Activated CD8-positive, alpha-beta memory T cell treated with anti-CD3 and anti-CD28 coated beads, Interleukin-2, amount 50 U/mL, for 1 hour (primary cell): Measurements from ENCODE around the gene TMEM91.
"Not testable (repeated sequence)": the region's sequence is repeated elsewhere in the genome, so short reads cannot be mapped to it uniquely, and the experiment has no call there.

ENCODE experiments used
- DNase-seq: peaks from one replicate; pipeline ENCODE4 v3.0.0-alpha.2; 2020; ENCODE audit errors: extremely low read depth

TMEM91 gene

GRCh38 chr19:41377977-41378709 is 1.8 kb downstream of the TMEM91 start:
- DNase-seq, result no peak

DNA sequence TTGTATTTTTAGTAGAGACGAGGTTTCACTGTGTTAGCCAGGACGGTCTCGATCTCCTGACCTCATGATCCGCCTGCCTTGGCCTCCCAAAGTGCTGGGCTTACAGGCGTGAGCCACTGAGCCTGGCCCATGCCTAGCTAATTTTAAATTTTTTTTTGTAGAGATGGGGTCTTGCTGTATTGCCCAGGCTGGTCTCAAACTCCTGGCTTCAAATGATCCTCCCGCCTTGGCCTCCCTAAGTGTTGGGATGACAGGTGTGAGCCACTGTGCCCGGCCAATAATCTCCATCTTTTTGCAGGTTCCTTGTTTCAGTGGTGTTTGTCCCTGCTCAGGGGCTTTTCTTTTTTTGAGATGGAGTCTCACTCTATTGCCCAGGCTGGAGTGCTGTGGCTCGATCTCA is 5.2 kb downstream of the TMEM91 start:
- DNase-seq, result not testable (repeated sequence)

DNA sequence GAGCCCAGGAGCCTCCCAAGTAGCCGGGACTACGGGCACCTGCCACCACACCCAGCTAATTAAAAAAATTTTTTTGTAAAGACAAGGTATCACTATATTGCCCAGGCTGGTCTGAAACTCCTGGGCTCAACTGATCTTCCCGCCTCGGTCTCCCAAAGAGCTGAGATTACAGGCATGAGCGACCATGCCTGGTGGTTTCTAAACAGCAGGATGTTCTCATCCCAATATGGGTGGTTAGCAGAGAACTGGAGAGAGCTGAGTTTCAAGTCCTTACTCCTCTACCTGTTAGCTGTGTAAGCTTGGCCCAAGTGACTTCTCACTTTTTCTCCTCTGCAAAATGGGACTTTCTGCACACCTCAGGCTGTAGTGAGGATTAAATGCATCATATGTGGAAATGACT is 8.0 kb downstream of the TMEM91 start:
- no peak for DNase-seq

- no peak for DNase-seq
Measured at GRCh38 chr19:41386442-41386841, 10.1 kb downstream of the TMEM91 start.

- DNase-seq, result no peak
Measured at GRCh38 chr19:41391618-41392017, 15.3 kb downstream of the TMEM91 start.

GRCh38 chr19:41392775-41393174 is 16.4 kb downstream of the TMEM91 start:
- DNase-seq, result no peak

DNA sequence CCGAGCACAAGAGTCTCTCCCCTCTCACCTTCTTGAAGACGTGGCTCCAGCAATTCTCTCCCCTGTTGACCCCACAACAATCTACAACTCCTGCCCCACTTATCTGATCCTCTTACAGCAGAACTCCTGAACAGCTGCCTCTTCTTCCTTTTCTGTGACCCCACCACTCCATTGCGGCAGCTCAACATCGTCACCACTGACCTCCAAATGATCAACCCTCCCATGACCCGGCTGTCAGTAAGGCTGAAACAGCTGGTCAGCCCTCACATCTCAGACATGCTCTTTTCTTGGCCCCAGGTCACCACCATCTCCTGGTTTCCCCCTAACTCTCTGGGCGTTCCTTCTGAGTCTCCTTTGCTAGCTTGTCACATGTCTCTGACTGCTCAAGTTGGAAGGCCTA is 19.0 kb downstream of the TMEM91 start:
- no peak for DNase-seq

DNA sequence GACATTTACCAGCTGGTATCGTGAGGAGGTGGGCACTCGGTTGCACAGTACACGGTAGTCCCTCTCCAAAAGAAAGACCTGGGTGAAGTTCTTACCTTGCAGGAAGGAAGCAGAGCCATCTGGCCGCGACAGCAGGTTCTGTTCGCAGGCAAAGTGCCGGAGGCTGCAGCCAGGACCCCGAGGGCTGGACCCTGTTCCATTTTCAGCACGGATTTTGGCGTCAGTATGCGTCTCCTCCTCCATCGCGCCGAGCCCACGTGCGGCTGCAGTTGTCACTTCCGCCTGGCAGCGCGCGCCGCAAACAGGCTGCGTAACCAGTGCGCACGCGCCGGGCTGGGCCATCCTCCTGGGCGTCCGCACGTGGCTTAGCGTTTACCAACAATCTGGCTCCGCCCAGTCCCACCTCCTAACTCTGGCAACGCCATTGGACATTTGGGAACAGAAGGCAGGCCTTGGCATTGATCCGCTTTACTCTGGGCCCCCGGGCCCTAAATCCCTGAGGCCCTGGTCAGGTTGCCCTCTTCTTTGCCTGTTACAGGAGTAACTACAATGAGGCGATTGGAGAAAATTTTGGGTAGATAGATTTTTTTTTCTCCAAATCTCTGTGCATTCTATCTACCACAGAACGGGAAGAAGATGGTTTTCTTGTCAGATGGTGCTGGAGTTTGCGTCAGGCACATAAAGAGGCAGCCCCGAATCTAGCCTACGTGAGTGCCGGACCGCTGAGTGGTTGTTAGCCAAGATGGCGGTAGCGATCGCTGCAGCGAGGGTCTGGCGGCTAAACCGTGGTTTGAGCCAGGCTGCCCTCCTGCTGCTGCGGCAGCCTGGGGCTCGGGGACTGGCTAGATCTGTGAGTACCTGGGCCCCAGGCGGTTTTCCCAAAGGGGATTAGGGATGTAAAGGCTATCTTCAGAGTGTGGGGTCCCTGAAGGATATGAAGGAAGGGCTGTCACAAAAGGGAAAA is 21.0 kb downstream of the TMEM91 start, which contains the start of the genes BCKDHA and EXOSC5:
BCKDHA (plus strand) TSS at position 733 of the 964 bp plus-strand sequence; CDS start at position 743, 10 bp downstream.
EXOSC5 (minus strand) TSS at position 274 of the 964 bp plus-strand sequence; CDS start at position 243, 31 bp downstream.
- peak; percentile 99 for DNase-seq

DNA sequence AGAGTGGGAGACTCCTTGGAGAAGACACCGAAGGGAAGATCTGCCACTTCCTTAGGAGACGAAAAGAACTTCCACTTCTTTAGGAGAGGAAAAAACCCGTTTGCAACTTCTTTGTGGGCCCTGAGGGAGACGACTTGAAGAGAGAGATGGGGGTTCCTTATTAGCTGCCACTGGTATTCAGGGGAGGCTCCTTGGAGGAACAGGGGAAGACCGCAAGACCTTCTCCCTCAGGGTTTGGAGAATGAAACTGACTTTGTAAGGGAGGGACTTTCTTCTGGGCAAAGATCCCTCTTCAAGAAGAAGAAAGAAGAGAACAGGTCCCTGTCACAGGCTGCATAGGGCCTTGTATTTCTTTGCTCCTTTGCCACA is 21.7 kb downstream of the TMEM91 start:
- no peak for DNase-seq

- DNase-seq, result no peak
Measured at GRCh38 chr19:41398598-41398997, 22.3 kb downstream of the TMEM91 start.

GRCh38 chr19:41399091-41399490 is 22.8 kb downstream of the TMEM91 start:
- DNase-seq, result no peak

GRCh38 chr19:41399525-41399924 is 23.2 kb downstream of the TMEM91 start:
- no peak for DNase-seq

DNA sequence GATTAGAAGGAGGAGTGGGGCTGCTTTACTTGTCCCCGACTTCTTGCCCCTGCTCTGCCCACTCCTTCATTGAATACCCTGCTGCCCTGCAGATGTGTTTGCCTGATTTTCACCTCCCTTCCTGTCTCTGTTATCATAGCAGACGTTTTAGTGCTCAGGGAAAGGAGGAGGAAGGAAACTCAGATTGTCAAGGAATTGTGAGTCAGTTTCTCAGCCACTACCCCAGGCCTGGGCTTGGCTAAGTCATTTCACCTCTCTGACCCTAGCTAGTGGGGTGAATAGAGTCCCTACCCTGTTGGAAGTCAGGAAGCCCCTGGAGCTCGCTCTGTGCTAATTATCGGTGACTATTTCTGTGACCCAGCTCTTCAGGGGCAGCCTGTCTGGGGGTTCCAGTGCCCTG is 25.1 kb downstream of the TMEM91 start:
- no peak for DNase-seq

- no peak for DNase-seq
Measured at GRCh38 chr19:41402010-41402409, 25.7 kb downstream of the TMEM91 start.

DNA sequence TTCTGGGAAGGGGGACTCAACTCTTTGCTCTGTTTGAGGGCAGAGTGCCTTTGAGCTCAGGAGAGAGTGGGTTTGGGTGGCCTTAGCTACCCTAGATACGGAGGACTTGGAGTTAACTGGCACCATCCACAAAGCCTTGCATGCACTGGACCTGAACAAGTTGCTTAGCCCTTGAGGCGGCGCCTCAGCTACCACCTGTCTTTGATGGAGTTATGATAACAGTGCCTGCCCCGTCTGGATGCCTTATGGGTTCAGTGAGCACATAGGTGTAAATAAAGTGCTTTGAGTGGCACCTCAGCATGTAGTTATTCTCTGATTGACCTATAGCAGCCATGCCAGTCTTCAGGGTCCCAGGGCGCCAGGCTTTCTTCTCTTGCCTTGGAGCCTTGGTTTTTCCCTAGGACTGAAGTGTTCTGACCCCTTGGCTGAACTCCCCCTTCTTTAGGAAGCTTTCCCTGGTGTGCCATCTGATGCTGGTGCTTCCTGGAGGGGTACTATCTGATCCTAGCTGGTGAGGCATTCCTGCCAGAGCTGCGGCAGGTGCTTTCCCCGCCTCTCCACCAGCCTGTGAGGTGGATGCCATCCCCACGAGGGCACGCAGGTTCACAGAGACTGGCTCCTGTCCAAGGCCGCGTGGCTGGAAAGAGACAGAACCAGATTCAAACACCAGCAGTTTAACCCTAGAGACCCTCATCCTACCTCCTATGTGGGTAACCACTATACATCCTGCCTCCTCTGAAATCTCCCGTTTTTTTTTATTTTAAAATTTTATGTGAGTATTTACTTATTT is 27.0 kb downstream of the TMEM91 start:
- no peak for DNase-seq

- DNase-seq, result no peak
Measured at GRCh38 chr19:41405776-41406175, 29.4 kb downstream of the TMEM91 start.

DNA sequence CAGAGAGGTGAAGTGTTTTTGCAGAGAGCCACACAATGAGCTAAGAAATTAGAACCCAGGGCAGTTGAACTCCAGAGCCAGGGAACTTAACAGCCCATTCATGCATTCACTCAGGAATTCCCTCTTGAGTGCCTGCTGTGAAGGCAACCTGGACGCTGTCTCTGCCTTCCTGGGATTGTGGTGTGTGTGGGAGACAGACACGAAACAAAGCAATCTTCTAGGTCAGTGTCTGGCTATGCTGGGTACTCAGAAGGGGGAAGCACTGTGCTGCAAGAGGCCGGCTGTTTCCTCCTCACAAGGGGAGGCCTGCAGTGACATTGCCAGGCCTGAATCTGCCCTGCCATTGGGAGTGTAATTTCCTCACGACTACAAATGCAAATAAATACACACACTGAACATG is 30.9 kb downstream of the TMEM91 start:
- no peak for DNase-seq

- no peak for DNase-seq
Measured at GRCh38 chr19:41408256-41408655, 31.9 kb downstream of the TMEM91 start.

GRCh38 chr19:41408846-41409245 is 32.5 kb downstream of the TMEM91 start:
- DNase-seq, result not testable (repeated sequence)

DNA sequence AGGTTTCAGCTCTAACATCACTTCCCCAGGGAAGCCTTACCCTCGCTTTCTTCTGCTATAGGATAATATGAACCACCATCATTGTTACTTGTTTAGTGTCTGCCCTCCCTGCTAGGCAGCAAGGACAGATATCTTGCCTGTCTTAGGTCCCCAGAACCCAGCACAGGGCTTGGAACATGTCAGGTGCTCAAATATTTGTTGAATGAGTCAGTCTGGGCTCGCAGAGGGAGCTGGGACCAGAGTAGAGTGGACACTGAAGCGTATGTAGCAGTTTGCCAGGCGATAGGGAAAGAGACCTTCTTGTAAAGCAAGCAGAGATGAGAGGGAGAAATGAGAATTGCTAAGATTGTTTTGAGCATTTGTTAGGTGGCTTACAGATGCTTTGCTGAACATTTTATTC is 33.0 kb downstream of the TMEM91 start:
- no peak for DNase-seq

GRCh38 chr19:41410336-41411054 is 34.2 kb downstream of the TMEM91 start:
- DNase-seq, result no peak
